Limb (tissue), 2 donors: ENCODE measurements around the gene AKT2.
"Not testable (repeated sequence)": the region's sequence is repeated elsewhere in the genome, so short reads cannot be mapped to it uniquely, and the experiment has no call there.

Experiments used
- DNase-seq, 2 donors: peaks; one replicate each; pipeline ENCODE4 v3.0.0-alpha.2; 2016; ENCODE audit errors: extremely low spot score in 2 of 2

Gene AKT2

GRCh38 chr19:40284501-40285352 is at the start of gene AKT2:
Gene AKT2, minus strand, starts transcription at chr19:40285345. Its CDS starts 20,078 bp downstream, at chr19:40265267.
- DNase-seq: peak; percentile 59 to 94

DNA sequence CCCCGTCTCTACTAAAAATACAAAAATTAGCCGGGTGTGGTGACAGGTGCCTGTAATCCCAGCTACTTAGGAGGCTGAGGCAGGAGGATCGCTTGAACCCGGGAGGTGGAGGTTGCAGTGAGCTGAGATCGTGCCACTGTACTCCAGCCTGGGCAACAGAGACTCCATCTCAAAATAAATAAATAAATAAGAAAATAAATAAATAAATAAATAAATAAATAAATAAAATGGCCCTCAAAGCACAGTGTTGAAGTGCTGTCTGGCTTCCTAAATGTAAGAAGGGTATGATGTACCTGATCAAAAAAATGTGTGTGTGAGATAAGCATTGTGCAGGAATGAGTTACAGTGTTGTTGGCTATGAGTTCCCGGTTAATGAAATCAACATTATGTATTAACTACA is 47.9 kb upstream of the AKT2 start:
- not testable (repeated sequence) for DNase-seq

GRCh38 chr19:40332669-40333068 is 47.5 kb upstream of the AKT2 start:
- DNase-seq: no peak

DNA sequence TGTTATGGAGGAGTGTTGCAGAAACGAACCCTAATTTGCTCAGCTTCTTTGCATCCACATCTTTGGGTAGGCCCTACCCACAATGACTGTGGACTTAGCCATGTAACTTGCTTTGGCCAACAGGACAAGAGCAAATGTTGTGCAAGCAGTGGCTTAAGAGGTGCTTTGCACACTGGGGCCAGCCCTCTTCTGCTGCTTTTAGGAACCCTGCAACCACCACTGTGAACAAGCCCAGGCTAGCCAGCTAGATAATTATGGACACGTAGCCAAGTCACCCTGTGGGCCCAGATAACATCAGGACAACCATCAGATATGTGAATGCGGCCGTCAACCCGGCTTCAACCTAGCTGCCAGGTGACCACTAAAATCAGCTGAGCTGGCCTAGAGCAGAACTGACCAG is 45.9 kb upstream of the AKT2 start:
- no peak for DNase-seq

GRCh38 chr19:40326201-40326600 is 41.1 kb upstream of the AKT2 start:
- DNase-seq: no peak

DNA sequence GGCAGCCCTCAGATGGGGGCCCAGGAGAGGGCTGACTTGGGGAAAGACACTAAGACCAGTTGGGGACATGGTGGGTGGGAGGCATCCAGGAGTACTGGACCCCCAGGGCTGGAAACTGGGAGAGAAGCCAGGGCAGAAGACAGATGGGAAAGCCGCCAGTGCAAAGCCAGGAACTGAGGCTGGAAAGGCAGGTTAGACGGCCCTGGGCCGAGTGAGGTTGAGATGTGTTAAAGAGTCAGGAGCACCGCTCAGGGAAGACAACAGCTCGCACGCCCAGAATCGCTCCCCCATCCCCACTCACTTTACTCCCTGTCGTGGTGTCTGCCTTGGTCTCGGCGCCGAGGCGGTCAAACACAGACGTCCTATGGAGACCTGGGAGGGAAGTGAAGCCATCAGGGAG is 38.6 kb upstream of the AKT2 start:
- DNase-seq: no peak

DNA sequence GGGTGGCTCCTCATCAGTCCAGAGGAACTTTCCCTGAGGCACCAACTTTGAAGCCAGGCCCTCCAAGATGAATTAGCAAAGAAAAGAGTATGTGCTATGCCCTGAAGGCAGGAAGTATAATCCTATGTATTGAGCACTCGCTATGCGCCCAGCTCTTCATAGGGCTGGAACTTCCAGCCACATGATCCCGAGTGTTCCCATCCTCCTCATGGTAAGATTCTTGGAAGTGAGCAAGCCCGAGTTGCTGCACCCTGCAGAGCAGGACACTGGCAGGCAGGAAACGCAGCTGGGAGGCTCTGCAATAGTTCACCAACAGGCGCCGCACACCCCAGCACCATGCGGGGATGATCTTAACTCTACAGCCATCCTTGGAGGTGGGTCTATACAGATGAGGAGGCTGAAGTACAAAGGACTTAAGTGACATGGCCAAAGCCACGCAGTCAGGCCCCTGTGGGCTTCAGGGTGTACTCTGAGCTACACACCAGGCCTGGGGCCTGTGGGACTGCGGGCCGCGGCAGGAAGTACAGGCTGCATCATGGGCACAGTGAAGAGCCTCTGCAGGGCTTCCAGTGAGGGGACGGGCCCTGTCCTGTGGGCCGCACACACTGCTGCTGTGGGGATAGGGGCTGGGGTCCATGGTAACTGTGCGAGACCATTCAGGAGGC is 37.9 kb upstream of the AKT2 start:
- DNase-seq: no peak

DNA sequence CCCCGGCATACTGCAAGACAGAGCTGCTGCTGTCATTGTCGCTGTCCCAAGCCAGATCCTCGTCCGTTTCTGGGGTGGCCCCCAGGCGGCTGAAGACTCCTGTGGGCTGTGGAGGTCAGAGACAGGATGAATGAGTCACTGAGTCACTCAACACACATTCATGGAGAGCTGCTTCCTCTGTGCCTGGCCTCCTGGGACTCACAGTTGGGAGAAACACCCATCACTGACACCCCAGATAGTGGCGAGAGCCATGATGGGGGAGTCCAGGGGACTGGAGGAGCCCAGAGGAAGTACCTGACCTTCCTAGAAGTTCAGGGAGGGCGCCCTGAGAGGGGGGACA is 37.1 kb upstream of the AKT2 start:
- DNase-seq: no peak

DNA sequence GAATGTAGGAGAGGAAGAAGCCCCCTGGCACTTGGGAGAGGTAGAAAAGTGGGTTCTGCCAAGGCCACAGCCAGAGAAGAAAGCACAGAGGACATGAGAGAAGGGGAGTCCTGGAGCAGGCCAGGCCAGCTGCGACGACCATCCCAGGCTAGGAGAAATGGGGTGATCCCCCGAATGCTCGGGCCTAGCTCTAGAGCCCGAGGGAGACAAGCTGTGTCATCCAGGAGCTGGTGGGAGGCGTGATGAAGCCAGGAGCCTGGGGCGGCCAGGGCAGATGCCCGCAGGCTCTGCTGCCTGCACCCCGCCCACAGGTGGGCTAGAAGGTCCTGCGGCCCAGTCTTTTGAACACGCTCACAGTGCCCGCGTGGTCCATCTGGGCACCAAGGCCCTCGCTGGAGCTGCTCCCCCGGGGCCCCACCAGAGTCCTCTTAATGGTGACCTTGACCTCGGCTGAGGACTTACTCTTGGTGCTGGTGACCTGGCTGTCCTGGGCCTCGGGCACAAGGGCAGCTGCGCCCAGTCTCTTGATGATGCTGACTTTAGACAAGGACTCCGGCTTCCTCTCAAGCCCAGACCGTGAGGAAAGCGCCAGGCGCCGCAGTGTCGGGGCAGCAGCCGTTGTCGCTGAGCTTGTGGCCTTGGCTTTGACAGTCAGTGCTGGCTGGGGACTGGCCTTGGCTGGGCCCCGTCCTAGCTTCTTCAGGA is 36.6 kb upstream of the AKT2 start:
- DNase-seq: no peak

- no peak for DNase-seq
Observed at GRCh38 chr19:40321076-40321475, 35.9 kb upstream of the AKT2 start.

DNA sequence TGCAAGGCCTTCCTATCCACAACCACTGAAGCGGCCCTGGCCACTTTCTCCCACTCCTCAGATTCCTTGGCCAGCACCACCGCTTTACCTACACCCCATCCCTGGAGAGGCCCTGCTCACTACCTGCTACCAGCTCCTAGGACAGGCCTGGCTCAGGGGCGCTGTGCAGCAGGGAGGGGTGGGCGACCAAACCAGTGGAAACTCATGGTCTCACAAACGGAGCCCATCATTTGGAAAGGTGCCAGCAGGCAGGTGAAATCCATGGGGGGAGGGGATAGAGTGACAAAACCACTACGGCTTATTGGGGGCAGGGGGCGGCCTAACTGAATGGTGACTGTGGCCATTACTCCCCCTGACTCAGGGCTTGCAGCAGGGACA is 35.4 kb upstream of the AKT2 start:
- DNase-seq: no peak

- DNase-seq: no peak
Observed at GRCh38 chr19:40317338-40317737, 32.2 kb upstream of the AKT2 start.

- no peak for DNase-seq
Observed at GRCh38 chr19:40315812-40316470, 30.8 kb upstream of the AKT2 start.

- DNase-seq: no peak
Observed at GRCh38 chr19:40314656-40315055, 29.5 kb upstream of the AKT2 start.

DNA sequence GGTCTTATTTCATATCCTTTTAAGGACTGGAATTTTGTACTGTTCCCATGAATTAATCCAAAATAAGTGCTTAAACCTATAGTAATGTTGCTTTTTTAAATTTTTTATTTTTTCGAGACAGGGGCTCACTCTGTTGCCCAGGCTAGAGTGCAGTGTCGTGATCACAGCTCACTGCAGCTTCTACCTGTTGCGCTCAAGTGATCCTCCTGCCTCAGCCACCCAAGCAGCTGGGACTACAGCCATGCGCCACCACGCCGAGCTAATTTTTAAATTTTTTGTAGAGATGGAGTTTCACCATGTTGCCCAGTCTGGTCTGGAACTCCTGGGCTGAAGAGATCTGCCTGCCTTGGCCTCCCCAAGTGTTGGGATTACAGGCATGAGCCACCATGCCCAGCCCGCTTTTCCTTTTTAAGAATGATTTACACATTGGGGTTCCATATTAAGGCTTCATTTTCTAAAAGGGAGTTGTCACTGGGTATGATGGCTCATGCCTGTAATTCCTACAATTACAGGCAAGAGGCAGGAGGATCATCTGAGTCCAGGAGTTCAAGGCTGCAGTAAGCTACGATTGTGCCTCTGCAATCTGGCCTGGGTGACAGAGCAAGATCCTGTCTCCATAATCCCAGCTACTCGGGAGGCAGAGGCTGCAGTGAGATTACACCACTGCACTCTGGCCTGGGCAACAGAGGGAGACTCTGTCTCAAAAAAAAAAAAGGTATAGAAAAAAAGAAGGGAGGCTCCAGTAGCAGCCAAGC is 28.3 kb upstream of the AKT2 start:
- no peak for DNase-seq

- no peak for DNase-seq
Observed at GRCh38 chr19:40312533-40312932, 27.4 kb upstream of the AKT2 start.

GRCh38 chr19:40309666-40310065 is 24.5 kb upstream of the AKT2 start:
- DNase-seq: no peak

DNA sequence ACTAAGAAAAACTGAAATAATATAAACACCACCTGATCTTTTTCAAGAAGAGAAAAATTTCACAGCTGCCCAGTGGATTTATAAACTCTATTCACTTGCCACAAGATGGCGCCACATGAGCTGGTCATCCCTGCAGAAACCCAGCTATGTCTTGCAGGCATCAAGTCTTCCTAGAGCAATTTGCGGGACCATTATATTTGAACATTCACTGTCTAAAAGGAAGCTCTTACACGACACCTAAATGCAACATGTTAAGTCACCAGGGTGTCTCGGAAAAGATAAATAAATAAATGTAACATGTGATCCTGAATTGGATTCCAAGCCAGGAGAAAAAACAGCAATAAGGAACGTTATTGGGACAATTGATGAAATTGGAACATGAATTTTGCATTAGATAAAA is 20.3 kb upstream of the AKT2 start:
- peak; percentile 83 to 86 for DNase-seq

DNA sequence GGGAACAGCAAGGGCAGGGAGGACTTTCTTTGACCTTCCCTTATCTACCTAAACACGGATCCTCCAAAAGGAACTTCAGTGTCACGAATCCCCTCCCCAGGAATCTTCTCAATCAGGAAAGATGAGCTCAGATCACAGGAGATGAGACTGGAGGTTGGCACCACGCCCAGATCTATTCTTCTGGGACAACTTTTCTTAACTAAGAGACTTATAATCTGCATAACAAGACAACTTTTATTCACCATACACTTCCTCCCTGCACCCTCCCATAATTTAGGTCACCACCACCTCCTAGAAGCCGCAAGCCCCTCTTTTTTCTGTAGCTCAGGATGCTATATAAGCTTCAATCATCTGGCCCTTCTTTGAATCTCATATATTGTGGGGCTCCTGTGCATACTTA is 19.2 kb upstream of the AKT2 start:
- no peak for DNase-seq

- no peak for DNase-seq
Observed at GRCh38 chr19:40303765-40304164, 18.6 kb upstream of the AKT2 start.
